Breast epithelium (tissue), 3 donors: Measurements from ENCODE around the gene PKNOX2.

ENCODE experiments used
- CTCF ChIP-seq, 3 donors: fragments of 450-650 bp; IDR thresholded peaks; one replicate each; pipeline ENCODE4 v1.5.1; 2016 to 2017; ENCODE audit warnings: antibody characterized with exemption in 3 of 3, mild to moderate bottlenecking in 3 of 3, moderate library complexity in 3 of 3
- POLR2AphosphoS5 ChIP-seq, 3 donors: sonication (generic); formaldehyde crosslinking; IDR thresholded peaks; one replicate each; pipeline ENCODE4 v1.6.1; 2017; ENCODE audit warnings: antibody characterized with exemption in 3 of 3

- no peak for TF ChIP-seq POLR2AphosphoS5 (IDR thresholded peaks at IDR 0.05)
- TF ChIP-seq CTCF (IDR thresholded peaks at IDR 0.05) = no peak
Measured at GRCh38 chr11:125215976-125216375, 51.4 kb downstream of the PKNOX2 start.
